HG03064 (cell line): Measurements from ENCODE around the gene PTCHD4.

Experiments
- ATAC-seq: cut with Tn5 transposase; IDR thresholded peaks from one replicate; pipeline ENCODE4 v1.9.1; 2021; ENCODE audit warnings: low read depth; ENCODE audit not compliant: unreplicated experiment

Gene PTCHD4

DNA sequence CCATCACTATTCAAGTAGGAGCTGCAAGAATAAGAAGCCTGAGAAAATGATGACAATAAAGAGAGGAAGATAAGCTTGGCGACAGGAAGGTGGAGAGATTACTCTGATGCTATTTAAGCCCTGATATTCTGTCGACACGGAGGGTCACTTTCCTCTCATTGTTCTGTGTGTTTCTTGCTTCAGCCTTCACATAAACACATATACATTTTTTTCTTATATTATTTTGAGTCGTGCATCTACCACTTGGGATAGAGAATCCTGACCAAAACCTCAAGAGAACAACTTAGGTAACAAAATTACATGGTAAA lies 10.5 kb downstream of the PTCHD4 start:
- ATAC-seq = no peak

DNA sequence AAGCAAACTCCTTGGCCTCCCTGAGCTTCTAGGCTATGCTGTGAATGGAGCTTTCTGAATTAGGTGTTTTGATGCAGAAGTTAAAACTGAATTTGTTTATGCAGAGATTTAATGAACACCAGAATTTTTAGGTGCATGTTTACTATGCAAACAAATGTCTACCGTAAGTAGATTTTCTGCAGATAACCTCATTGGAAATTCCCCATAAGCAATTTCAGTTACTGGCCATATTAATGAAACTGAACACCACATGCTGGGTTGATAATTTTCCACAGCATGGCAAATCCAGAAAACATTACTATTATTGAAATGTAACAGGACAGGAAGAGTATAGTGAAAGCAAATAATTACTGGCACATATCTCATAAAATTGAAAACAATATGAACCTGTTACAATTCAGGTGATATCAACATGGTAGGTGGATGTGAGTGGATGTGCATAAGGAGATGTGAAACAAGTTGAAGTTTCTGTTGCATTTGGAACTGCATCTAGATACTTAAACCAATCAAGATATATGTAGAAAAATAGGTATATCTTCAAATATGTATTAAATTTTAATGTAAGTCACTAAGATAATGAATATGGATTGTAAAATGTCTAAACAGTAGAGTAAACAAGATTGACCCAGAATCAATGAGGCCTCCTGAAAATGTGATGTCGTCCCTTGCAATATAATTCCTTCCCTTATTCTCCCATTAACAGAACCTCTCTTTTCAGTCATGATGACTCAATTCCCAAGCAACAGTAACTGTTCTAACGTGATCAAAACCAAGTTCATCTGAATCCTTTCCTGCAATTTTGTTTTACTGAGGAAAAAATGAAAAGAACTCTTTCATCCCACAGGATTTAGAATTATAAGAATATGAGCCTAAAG lies 11.0 kb downstream of the PTCHD4 start:
- ATAC-seq = no peak

DNA sequence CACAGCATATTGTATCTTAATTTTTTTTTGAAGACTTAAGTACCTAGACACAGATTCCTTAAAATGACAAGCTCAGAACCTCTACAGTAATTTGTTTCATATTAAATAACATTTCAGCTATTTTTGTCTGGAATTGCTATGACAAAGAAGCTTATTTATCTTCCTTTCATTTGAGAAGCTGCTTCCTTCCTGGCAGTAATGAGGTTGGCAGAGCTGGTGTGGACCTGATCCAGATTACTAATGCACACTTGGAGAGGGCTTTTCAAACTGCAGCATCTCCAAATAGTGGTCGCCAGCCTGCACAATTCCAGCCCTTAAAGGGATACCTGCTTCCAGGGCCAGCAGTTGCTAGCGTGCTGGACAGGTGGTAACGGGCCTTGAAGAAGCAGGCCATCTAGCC lies 12.1 kb downstream of the PTCHD4 start:
- no peak for ATAC-seq

GRCh38 chr6:48092550-48093217 lies 18.3 kb downstream of the PTCHD4 start:
- no peak for ATAC-seq

DNA sequence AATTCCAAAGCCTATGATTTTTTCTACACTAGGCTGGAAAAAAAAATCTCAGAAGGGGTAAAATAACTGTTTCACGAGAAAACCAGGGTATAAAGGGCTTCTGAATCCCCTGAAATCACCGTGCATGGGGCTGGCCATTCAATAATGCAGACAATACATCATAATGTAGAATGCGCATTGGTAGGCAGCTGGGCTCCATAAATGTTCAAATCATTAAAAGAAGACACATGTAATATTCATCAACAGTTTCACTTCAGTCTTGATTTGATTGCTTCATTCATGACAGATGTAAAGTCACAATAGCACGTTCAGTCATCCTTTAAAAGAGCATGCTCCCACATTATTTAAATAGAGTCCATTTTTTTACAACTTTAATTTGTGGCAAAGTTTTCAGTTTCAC lies 20.5 kb downstream of the PTCHD4 start:
- no peak for ATAC-seq

GRCh38 chr6:48087448-48087847 lies 23.5 kb downstream of the PTCHD4 start:
- ATAC-seq = no peak

DNA sequence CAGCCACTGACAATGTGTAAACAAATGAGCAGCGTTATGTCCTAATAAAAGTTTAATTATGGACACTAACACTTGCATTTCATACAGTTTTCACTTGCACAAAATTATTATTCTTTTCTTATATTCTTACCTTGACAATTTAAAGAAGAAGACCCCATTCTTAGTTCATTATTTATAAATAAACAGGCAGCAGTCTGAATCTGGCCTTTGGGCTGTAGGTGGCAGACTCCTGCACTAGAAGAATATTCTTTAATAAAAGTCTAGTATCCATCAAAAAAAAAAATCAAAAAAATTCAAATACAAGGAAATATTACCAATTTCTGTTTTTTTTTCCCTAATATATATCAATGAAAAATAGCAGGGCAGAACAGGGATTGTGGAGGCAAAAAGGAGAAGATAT lies 24.8 kb downstream of the PTCHD4 start:
- ATAC-seq = no peak

DNA sequence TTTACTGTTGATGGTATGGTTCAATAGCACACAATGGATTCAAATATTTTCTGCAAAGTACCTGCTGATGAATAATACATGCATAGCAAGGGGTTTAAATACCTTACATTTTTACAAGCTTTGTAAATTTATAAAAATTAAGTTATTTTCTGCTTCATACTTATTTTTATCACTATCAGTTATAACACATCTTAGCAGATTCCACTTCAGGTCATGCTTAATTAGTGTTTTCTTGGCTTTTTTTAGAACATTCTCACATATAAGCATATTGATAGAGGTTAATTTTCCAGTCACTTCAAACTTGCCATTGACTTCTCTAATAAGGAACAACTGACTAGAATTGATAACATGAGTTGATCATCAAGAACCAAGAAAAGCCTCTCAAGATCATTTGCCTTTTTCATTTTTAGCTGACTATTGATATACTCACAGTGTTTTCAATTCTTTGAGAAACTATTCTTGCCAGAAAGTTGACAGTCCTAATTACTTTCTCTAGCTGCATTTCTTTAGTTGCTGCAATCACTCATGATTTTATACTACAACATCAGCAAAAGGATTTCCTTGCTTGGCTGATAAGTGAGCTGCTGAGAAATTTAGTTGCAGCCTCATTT lies 25.8 kb downstream of the PTCHD4 start:
- ATAC-seq = no peak

DNA sequence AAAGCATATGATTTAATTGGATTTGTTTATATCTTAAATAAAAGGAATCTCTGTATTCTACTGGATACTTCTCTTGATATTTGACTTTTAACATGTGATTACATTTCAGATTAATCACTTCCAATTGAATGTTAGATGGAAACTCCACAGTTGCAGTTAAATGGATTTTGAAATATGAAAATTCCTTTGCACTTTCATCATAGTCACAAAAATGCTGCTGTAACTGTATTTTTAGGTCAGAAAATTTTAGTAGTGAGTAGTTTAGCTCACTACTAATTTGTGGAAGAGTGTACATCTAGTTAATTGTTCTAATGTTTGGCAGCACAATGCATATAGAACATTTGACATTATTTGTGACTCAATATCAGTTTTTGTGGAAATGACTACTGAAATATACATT lies 26.8 kb downstream of the PTCHD4 start:
- no peak for ATAC-seq

GRCh38 chr6:48080227-48081009 lies 30.6 kb downstream of the PTCHD4 start:
- ATAC-seq = no peak

DNA sequence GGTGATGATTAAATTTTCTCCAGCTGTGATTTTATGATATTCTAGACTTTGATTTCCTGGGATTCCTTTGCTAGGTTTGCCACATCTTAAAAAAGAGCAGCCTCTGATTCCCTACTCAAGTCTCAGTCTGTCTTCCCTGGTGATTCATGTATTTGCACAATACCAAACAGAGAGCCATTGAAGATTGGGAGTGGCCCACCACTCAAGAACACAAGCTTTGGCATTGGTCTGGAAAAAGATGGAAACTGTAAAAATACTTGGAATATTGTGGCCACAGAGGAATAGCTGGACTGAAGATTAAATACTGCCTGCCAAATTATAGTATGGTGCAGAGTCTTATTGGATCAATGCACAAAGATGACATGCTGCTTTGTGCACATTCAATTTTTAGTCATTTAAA lies 32.9 kb downstream of the PTCHD4 start:
- ATAC-seq = no peak

DNA sequence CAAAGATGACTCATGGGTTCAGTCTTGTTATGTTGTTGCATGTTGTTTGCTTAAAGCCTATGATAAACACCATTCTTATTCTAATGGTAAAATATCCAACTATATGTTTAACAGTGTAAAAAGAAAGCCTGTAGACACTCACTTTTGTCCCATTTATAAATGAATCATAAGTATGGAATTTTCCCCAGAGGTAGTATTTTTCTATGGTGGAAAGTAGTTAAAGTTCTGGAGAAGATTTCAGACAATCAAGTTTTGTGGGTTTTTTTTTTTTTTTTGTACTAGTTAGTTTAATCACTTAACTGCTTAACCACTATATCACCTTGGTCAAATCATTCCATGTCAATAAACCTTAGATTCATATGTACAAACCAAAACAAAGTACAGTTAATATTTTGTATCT lies 35.8 kb downstream of the PTCHD4 start:
- no peak for ATAC-seq

DNA sequence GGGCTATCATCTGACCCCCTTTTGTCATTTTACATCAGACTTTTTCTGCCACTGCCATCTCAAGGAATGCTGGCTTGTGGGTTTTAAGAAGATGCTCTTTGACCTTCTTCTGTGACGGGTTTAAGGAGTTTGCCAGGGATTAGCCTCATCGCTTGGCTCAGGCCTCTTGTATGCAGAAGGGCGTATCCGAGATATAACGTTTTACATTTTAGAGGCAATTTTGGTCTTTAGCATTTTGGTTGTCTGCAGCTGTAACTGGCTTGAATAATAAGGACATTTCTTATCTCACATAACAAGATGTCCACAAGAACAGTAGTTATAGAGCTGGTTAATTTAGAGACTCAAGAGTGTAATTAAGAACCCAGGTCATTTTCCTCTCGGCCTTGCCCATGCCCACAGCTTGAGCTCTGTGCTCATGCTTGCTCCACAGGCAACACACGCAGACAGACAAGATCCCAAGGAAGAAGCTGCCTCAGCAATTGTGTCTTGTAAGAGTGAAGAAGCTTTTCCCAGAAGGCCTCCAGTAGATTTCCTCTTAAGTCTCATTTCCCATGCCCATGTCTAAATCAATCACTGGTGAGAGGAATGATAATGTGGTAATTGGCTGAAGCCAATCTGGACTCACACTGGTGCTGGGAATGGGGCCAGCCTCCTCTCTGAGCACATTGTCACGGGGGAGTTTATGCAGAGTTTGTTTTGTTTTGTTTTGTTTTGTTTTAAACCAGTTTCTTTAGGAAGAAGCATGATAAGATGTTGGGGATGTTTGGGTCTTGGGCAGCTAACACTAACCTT lies 36.8 kb downstream of the PTCHD4 start:
- no peak for ATAC-seq

DNA sequence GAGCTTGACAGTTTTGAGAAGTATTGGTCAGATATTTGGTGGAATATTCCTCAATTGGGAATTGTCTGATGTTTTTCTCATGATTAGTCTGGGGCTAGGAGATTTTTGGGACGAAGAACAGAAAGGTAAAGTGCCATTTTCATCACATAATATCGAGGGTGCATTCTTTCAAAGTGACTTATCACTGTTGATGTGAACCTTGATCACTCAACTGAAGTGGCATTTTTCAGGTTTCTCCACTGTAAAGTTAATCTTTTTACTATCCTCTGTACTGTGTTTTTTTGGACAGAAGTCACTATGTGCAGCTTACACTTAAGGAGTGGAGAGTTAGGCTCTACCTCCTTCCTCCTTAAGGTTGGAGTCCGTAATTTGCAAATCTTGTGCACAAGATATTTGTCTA lies 39.2 kb downstream of the PTCHD4 start:
- no peak for ATAC-seq

DNA sequence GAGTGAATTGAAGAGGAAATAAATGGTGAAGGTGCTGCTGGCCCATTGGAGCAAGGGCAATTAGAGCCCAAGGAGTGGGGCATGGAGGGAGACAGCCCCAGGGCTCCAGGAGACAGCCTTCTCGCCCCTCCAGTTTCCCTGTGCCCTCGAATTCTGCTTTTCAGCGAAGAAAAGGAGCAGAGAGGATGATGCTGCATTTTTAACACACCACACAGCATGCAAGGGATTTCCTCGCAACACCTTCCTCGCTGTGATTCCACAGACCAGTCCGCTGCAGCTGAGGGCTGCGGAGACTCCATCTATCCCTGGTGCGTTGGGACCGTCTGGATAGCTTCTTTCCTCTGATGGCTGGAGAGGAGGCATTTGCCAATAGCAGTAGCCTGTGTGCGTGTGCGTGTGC lies 41.7 kb downstream of the PTCHD4 start:
- no peak for ATAC-seq

- no peak for ATAC-seq
Observed at GRCh38 chr6:48068278-48069251, 42.4 kb downstream of the PTCHD4 start.

- ATAC-seq = no peak
Observed at GRCh38 chr6:48067886-48068277, 43.1 kb downstream of the PTCHD4 start.

GRCh38 chr6:48067148-48067712 lies 43.8 kb downstream of the PTCHD4 start:
- ATAC-seq = no peak
